HepG2 (cell line): Measurements from ENCODE around the gene C9orf78. TPM values are rescaled to one million over a fixed set of nuclear protein-coding genes. Genes with fewer than 3 reads are reported as not detected.

ENCODE experiments used
- CCDC6 ChIP-seq: sonication (generic); formaldehyde crosslinking; IDR thresholded peaks from 2 replicates; pipeline ENCODE4 v1.8.1; 2022; ENCODE audit warnings: mild to moderate bottlenecking, missing genetic modification reagents, moderate library complexity
- EED ChIP-seq: sonication (generic); formaldehyde crosslinking; IDR thresholded peaks from 2 replicates; pipeline ENCODE4 v1.5.0; 2020; ENCODE audit warnings: mild to moderate bottlenecking, missing genetic modification reagents
- ETV5 ChIP-seq: IDR thresholded peaks from 2 replicates; pipeline ENCODE4 v1.6.1; 2018; ENCODE audit warnings: missing biosample characterization, missing genetic modification reagents, inconsistent platforms, borderline replicate concordance
- GMEB2 ChIP-seq: IDR thresholded peaks from 2 replicates; pipeline ENCODE4 v1.6.1; 2016; ENCODE audit warnings: missing biosample characterization, missing genetic modification reagents, low read depth
- HDAC6 ChIP-seq: fragments of 200-600 bp; sonication (generic); IDR thresholded peaks from 2 replicates; pipeline ENCODE4 v1.7.0; 2017; ENCODE audit warnings: mild to moderate bottlenecking, antibody characterized with exemption, low read length, low read depth
- KDM1A ChIP-seq: IDR thresholded peaks from 2 replicates; pipeline ENCODE4 v1.6.1; 2016; ENCODE audit warnings: missing compliant biosample characterization
- KMT2A ChIP-seq: sonication (generic); formaldehyde crosslinking; IDR thresholded peaks from 2 replicates; pipeline ENCODE4 v1.4.0; 2020; ENCODE audit warnings: missing genetic modification reagents
- MYC ChIP-seq: sonication (generic); formaldehyde crosslinking; IDR thresholded peaks from 2 replicates; pipeline ENCODE4 v1.9.0; 2021; ENCODE audit warnings: missing genetic modification reagents, borderline replicate concordance
- NFIB ChIP-seq: sonication (generic); formaldehyde crosslinking; IDR thresholded peaks from 2 replicates; pipeline ENCODE4 v1.9.0; 2021; ENCODE audit warnings: missing genetic modification reagents, mild to moderate bottlenecking, borderline replicate concordance
- PAX8 ChIP-seq: sonication (generic); formaldehyde crosslinking; IDR thresholded peaks from 2 replicates; pipeline ENCODE4 v1.8.0; 2022; ENCODE audit warnings: mild to moderate bottlenecking, missing genetic modification reagents, borderline replicate concordance
- STAG1 ChIP-seq: sonication (generic); formaldehyde crosslinking; IDR thresholded peaks from 2 replicates; pipeline ENCODE4 v1.4.0; 2020; ENCODE audit warnings: missing genetic modification reagents
- ZFP36 ChIP-seq: fragments of 150-350 bp; IDR thresholded peaks from 2 replicates; pipeline ENCODE4 v1.6.1; 2018; ENCODE audit warnings: borderline replicate concordance, low read length, low read depth; ENCODE audit not compliant: partially characterized antibody
- ZFP36L1 ChIP-seq: sonication (generic); formaldehyde crosslinking; IDR thresholded peaks from 2 replicates; pipeline ENCODE4 v1.8.0; 2022; ENCODE audit warnings: mild to moderate bottlenecking, missing genetic modification reagents, moderate library complexity
- ZFP91 ChIP-seq: sonication (generic); formaldehyde crosslinking; IDR thresholded peaks from 2 replicates; pipeline ENCODE4 v1.9.0; 2022; ENCODE audit warnings: missing genetic modification reagents, mild to moderate bottlenecking, borderline replicate concordance
- ZNF124 ChIP-seq: sonication (generic); formaldehyde crosslinking; IDR thresholded peaks from 2 replicates; pipeline ENCODE4 v1.4.0; 2020; ENCODE audit warnings: missing genetic modification reagents
- polyA plus RNA-seq, 8 experiments: library from polyadenylated mRNA; depleted of rRNA in 3 of 8; stranded (reverse) in 7 of 8; unstranded in 1 of 8; fragments of >200 nt; fragmentation: Illumina TruSeq in 4 of 8; extraction: Trizol in 4 of 8; gene quantifications; 2 replicates each; pipeline versions ENCODE4 v1.2.1 to v1.2.3, GENCODE V29; 2011 to 2016; ENCODE audit warnings: low read depth in 4 of 8, missing spikeins in 1 of 8, mixed read lengths in 1 of 8; ENCODE audit not compliant: insufficient read depth in 1 of 8
- total RNA-seq, 5 experiments: library from RNA; depleted of rRNA; stranded (reverse); fragments of >200 nt; fragmentation: Illumina TruSeq; extraction: Trizol; gene quantifications; 2 replicates each; pipeline ENCODE4 v1.2.3, GENCODE V29; 2016; ENCODE audit warnings: low read depth in 1 of 5
- TF ChIP-seq, protein P1 (sequence below): IDR thresholded peaks from 2 replicates; pipeline ENCODE4 v1.6.1; 2018; ENCODE audit warnings: missing genetic modification reagents
- TF ChIP-seq, protein P2 (sequence below): IDR thresholded peaks from 2 replicates; pipeline ENCODE4 v1.6.1; 2016; ENCODE audit warnings: low read depth, control low read depth
- TF ChIP-seq, protein P3 (sequence below): sonication (generic); formaldehyde crosslinking; IDR thresholded peaks from 2 replicates; pipeline ENCODE4 v1.8.1; 2023; ENCODE audit warnings: mild to moderate bottlenecking, missing genetic modification reagents, borderline replicate concordance
- TF ChIP-seq, protein P4 (sequence below): sonication (generic); formaldehyde crosslinking; IDR thresholded peaks from 2 replicates; pipeline ENCODE4 v1.8.0; 2022; ENCODE audit warnings: mild to moderate bottlenecking, missing genetic modification reagents

C9orf78 gene
- total and polyA plus RNA-seq, 2 of the 13 experiments (the other 11 are each of a cell fraction or from before 2014, with no cell fraction given) = 18.4 to 35.5 TPM

GRCh38 chr9:129835128-129835859, at the start of gene C9orf78, which contains the start of gene USP20 (continued):
- TF ChIP-seq KMT2A = peak; percentile 78; the same call in 1 of the 2 replicates
- TF ChIP-seq ZFP36L1 = no peak
- TF ChIP-seq STAG1 (CRISPR knock-in tag) = peak; percentile 18; the same call in 1 of the 2 replicates
- TF ChIP-seq, protein P1, sequence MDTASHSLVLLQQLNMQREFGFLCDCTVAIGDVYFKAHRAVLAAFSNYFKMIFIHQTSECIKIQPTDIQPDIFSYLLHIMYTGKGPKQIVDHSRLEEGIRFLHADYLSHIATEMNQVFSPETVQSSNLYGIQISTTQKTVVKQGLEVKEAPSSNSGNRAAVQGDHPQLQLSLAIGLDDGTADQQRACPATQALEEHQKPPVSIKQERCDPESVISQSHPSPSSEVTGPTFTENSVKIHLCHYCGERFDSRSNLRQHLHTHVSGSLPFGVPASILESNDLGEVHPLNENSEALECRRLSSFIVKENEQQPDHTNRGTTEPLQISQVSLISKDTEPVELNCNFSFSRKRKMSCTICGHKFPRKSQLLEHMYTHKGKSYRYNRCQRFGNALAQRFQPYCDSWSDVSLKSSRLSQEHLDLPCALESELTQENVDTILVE (CRISPR knock-in tag) = no peak
- TF ChIP-seq GMEB2 (CRISPR knock-in tag) = peak; percentile 70; the same call in 1 of the 2 replicates
- peak; percentile 47; the same call in 1 of the 2 replicates for TF ChIP-seq ZFP91 (CRISPR knock-in tag)
- TF ChIP-seq CCDC6 = 0 out of 2 replicates have a peak, but pooled peaks have one; percentile 65
- TF ChIP-seq, protein P2, sequence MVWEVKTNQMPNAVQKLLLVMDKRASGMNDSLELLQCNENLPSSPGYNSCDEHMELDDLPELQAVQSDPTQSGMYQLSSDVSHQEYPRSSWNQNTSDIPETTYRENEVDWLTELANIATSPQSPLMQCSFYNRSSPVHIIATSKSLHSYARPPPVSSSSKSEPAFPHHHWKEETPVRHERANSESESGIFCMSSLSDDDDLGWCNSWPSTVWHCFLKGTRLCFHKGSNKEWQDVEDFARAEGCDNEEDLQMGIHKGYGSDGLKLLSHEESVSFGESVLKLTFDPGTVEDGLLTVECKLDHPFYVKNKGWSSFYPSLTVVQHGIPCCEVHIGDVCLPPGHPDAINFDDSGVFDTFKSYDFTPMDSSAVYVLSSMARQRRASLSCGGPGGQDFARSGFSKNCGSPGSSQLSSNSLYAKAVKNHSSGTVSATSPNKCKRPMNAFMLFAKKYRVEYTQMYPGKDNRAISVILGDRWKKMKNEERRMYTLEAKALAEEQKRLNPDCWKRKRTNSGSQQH (CRISPR knock-in tag) = peak; percentile 68; the same call in 1 of the 2 replicates
- no peak for TF ChIP-seq EED (CRISPR knock-in tag)
- TF ChIP-seq HDAC6 = no peak
- TF ChIP-seq ZNF124 (CRISPR knock-in tag) = 0 out of 2 replicates have a peak, but pooled peaks have one; percentile 31
- TF ChIP-seq, protein P3, sequence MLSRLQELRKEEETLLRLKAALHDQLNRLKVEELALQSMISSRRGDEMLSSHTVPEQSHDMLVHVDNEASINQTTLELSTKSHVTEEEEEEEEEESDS (CRISPR knock-in tag) = no peak
- no peak for TF ChIP-seq NFIB (CRISPR knock-in tag)
- peak; percentile 62; the same call in 1 of the 2 replicates for TF ChIP-seq MYC (CRISPR knock-in tag)
- TF ChIP-seq ETV5 (CRISPR knock-in tag) = peak; percentile 64
- TF ChIP-seq, protein P4, sequence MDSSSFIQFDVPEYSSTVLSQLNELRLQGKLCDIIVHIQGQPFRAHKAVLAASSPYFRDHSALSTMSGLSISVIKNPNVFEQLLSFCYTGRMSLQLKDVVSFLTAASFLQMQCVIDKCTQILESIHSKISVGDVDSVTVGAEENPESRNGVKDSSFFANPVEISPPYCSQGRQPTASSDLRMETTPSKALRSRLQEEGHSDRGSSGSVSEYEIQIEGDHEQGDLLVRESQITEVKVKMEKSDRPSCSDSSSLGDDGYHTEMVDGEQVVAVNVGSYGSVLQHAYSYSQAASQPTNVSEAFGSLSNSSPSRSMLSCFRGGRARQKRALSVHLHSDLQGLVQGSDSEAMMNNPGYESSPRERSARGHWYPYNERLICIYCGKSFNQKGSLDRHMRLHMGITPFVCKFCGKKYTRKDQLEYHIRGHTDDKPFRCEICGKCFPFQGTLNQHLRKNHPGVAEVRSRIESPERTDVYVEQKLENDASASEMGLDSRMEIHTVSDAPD (CRISPR knock-in tag) = no peak
- no peak for TF ChIP-seq KDM1A (CRISPR knock-in tag)
- no peak for TF ChIP-seq ZFP36
- TF ChIP-seq PAX8 (CRISPR knock-in tag) = no peak
